K562 (cell line): ENCODE results near the gene UBE2Q1. TPM values are rescaled to one million over a fixed set of nuclear protein-coding genes. Genes with fewer than 3 reads are reported as not detected.

ENCODE experiments used
- ATAC-seq: fragments of 200-7000 bp; cut with Tn5 transposase; 3 replicates; pipeline ENCODE4 v1.9.1; 2020; ENCODE audit warnings: moderate library complexity
- BruUV-seq: library from RNA; stranded (reverse); fragments of 400-500 nt; replicated peaks from 2 replicates; lab custom pipeline; 2021; lab: Mats Ljungman, UMichigan
- CTCF ChIA-PET: fragments of 300-600 bp; formaldehyde crosslinking; extraction: SDS; loops from one replicate; lab custom pipeline; 2021; ENCODE audit warnings: low intra/inter-chr PET ratio; lab: Yijun Ruan, JAX
- POLR2A ChIA-PET: fragments of 300-600, 350-650 bp; sonication (Branson Sonifier 250); formaldehyde crosslinking; extraction: SDS; loops from one replicate; lab custom pipeline; 2021; ENCODE audit warnings: antibody characterized with exemption, inconsistent platforms; lab: Yijun Ruan, JAX
- DNase-seq, 4 experiments: peaks; one replicate each; pipeline versions ENCODE4 v3.0.0 to v3.0.0-alpha.2; 2011 to 2018; ENCODE audit warnings: low spot score in 3 of 4, mixed read lengths in 3 of 4; ENCODE audit errors: extremely low read depth in 1 of 4
- FAIRE-seq: peaks from 2 replicates; lab custom pipeline; 2011; peaks lifted over from hg19 to GRCh38; lab: Jason Lieb, UNC
- H2AFZ ChIP-seq: 2 replicates; pipeline ENCODE4 v1.6.0; 2011; ENCODE audit warnings: low read depth, low read length, control low read depth, inconsistent platforms
- H3K27ac ChIP-seq: fragments of 200-600 bp; 3 replicates; pipeline ENCODE4 v1.8.0; 2011; ENCODE audit warnings: low read depth, mild to moderate bottlenecking, control low read depth, inconsistent platforms, low read length, moderate library complexity, mixed read lengths; ENCODE audit errors: extremely low read depth
- H3K27me3 ChIP-seq, 2 experiments: fragments of 300-600 bp in 1 of 2; 2 replicates in 1 of 2; 3 replicates in 1 of 2; pipeline versions ENCODE4 v1.6.0 to v1.8.0; 2011; ENCODE audit warnings: inconsistent platforms in 2 of 2, low read length in 2 of 2, mild to moderate bottlenecking in 1 of 2, mixed read lengths in 1 of 2, moderate library complexity in 1 of 2; ENCODE audit not compliant: control insufficient read depth in 2 of 2, insufficient read depth in 2 of 2
- H3K36me3 ChIP-seq: fragments of 300-600 bp; 3 replicates; pipeline ENCODE4 v1.8.0; 2011; ENCODE audit warnings: mild to moderate bottlenecking, low read length, inconsistent platforms; ENCODE audit not compliant: control insufficient read depth, insufficient read depth
- H3K4me1 ChIP-seq, 2 experiments: fragments of 200-600 bp in 1 of 2; replicated peaks in 1 of 2; 2 replicates in 1 of 2; 3 replicates in 1 of 2; pipeline versions ENCODE4 v1.5.1 to v1.8.0; 2011; ENCODE audit warnings: inconsistent platforms in 2 of 2, low read length in 2 of 2, mild to moderate bottlenecking in 1 of 2, mixed read lengths in 1 of 2, moderate library complexity in 1 of 2; ENCODE audit not compliant: control insufficient read depth in 2 of 2, insufficient read depth in 2 of 2
- H3K4me2 ChIP-seq: 2 replicates; pipeline ENCODE4 v1.6.1; 2011; ENCODE audit warnings: low read length, control low read depth, inconsistent platforms, mixed read lengths; ENCODE audit not compliant: insufficient read depth
- H3K4me3 ChIP-seq: fragments of 200-600 bp; sonication (generic), shearing (Covaris generic); 2 replicates; pipeline ENCODE4 v1.5.1; 2016; ENCODE audit warnings: control low read depth, inconsistent platforms
- H3K79me2 ChIP-seq: fragments of 200-600 bp; 3 replicates; pipeline ENCODE4 v1.8.0; 2011; ENCODE audit warnings: low read length, inconsistent platforms; ENCODE audit not compliant: control insufficient read depth, insufficient read depth
- H3K9ac ChIP-seq, 2 experiments: 2 replicates each; pipeline versions ENCODE4 v1.6.0 to v1.6.1; 2011; ENCODE audit warnings: low read depth in 2 of 2, low read length in 2 of 2, control low read depth in 1 of 2, inconsistent platforms in 1 of 2, mild to moderate bottlenecking in 1 of 2, mixed read lengths in 1 of 2; ENCODE audit not compliant: insufficient read depth in 1 of 2
- H3K9me1 ChIP-seq: one replicate; pipeline ENCODE4 v1.6.0; 2011; ENCODE audit warnings: inconsistent platforms, mild to moderate bottlenecking, low read length, moderate library complexity; ENCODE audit not compliant: control insufficient read depth, insufficient read depth
- H3K9me3 ChIP-seq: replicated peaks from 2 replicates; pipeline ENCODE4 v1.5.1; 2011; ENCODE audit warnings: low read depth, low read length, inconsistent platforms; ENCODE audit not compliant: control insufficient read depth, insufficient read depth
- H4K20me1 ChIP-seq: replicated peaks from 2 replicates; pipeline ENCODE4 v1.6.1; 2011; ENCODE audit warnings: low read length, inconsistent platforms, mixed read lengths; ENCODE audit not compliant: control insufficient read depth, insufficient read depth
- ELF1 ChIP-seq: fragments of 200-800 bp; sonication (Bioruptor generic); IDR thresholded peaks from 2 replicates; pipeline ENCODE4 v1.6.1; 2016; ENCODE audit warnings: missing genetic modification characterization, missing compliant biosample characterization
- HLTF ChIP-seq: fragments of 450-650 bp; IDR thresholded peaks from 2 replicates; pipeline ENCODE4 v1.6.1; 2016
- JUND ChIP-seq, 2 experiments: IDR thresholded peaks; 2 replicates in 1 of 2; 3 replicates in 1 of 2; pipeline ENCODE4 v1.6.1; 2011; ENCODE audit warnings: borderline replicate concordance in 2 of 2, low read depth in 2 of 2, low read length in 2 of 2, improper control_type of control experiment in 1 of 2, missing biosample characterization in 1 of 2, missing genetic modification characterization in 1 of 2, missing genetic modification reagents in 1 of 2
- PHTF2 ChIP-seq: fragments of 250-450 bp; sonication (Bioruptor Pico); IDR thresholded peaks from 2 replicates; pipeline ENCODE4 v1.5.0; 2021; ENCODE audit warnings: mild to moderate bottlenecking
- RNF2 ChIP-seq: sonication (generic); IDR thresholded peaks from 2 replicates; pipeline ENCODE4 v1.6.1; 2016
- ZNF239 ChIP-seq: fragments of 250-450 bp; sonication (Bioruptor Pico); IDR thresholded peaks from 2 replicates; pipeline ENCODE4 v1.4.0; 2020; ENCODE audit warnings: mild to moderate bottlenecking
- ZNF551 ChIP-seq: fragments of 250-450 bp; sonication (Bioruptor Pico); IDR thresholded peaks from 2 replicates; pipeline ENCODE4 v1.5.0; 2021; ENCODE audit warnings: mild to moderate bottlenecking, moderate library complexity
- ZNF644 ChIP-seq: fragments of 200-800 bp; sonication (Bioruptor generic); IDR thresholded peaks from 2 replicates; pipeline ENCODE4 v1.6.1; 2016; ENCODE audit warnings: low read depth, missing genetic modification characterization, missing compliant biosample characterization
- ZNF780A ChIP-seq: fragments of 250-450 bp; sonication (Bioruptor Pico); IDR thresholded peaks from 2 replicates; pipeline ENCODE4 v1.5.0; 2021; ENCODE audit warnings: mild to moderate bottlenecking
- WGBS: fragments of 100-300 bp; shearing (Covaris generic); methylation state at CpG from one replicate; pipeline ENCODE4 v1.1.6; 2016; ENCODE audit warnings: low coverage, mixed read lengths; ENCODE audit not compliant: insufficient coverage; ENCODE audit errors: missing lambda C conversion rate; 5-methylcytosine and 5-hydroxymethylcytosine counted together
- in situ Hi-C: fragments of 300-500 bp; cut with MboI; formaldehyde crosslinking; loops from 4 replicates; pipeline ENCODE4 v1.15.0; 2018; ENCODE audit warnings: inconsistent platforms, mixed read lengths
- intact Hi-C: fragments of 100-400 bp; cut with micrococcal nuclease; formaldehyde crosslinking; loops from 2 replicates; pipeline ENCODE4 v1.14.2; 2022
- polyA plus RNA-seq, 8 experiments: library from polyadenylated mRNA; depleted of rRNA in 4 of 8; stranded (reverse) in 5 of 8; unstranded in 3 of 8; fragments of >200 nt; fragmentation: Nextera tagmentation in 2 of 8; fragmentation: Illumina TruSeq in 1 of 8; extraction: Ambion mirVana in 2 of 8; extraction: Trizol in 1 of 8; gene quantifications; 2 replicates each; pipeline versions ENCODE4 v1.2.1 to v1.2.3, GENCODE V29; 2011 to 2014; ENCODE audit warnings: inconsistent platforms in 1 of 8, missing spikeins in 1 of 8
- total RNA-seq, 7 experiments: library from RNA; depleted of rRNA in 6 of 7; stranded (reverse); fragments of >200 nt in 6 of 7; fragmentation: Illumina TruSeq in 2 of 7; extraction: Trizol in 2 of 7; gene quantifications; 2 replicates each; pipeline versions ENCODE4 v1.2.1 to v1.2.3, GENCODE V29; 2011 to 2021; ENCODE audit warnings: low replicate concordance in 1 of 7

UBE2Q1 gene
- total and polyA plus RNA-seq, 9 of the 15 experiments (the other 6 are each of a cell fraction or from before 2014, with no cell fraction given) = 8.0 to 58.8 (median 27.6) TPM

GRCh38 chr1:154502066-154502743 lies 56.3 kb downstream of the UBE2Q1 start, which contains the start of the genes SHE and TDRD10:
SHE (minus strand) TSS chr1:154502412; CDS start chr1:154502026, 386 bp downstream.
TDRD10 (plus strand) TSS chr1:154502219; CDS start chr1:154506904, 4,685 bp downstream.
- no peak for ATAC-seq
- Histone ChIP-seq H3K36me3 (no peaks in the 10 kb centered on the region), H3K27ac (no peak within 1 kb of the TSS), H3K9me1 (no peaks in the 10 kb centered on the region), H3K4me3 (no peak within 1 kb of the TSS), H3K4me2 (no peak within 1 kb of the TSS), H3K27me3 (peaks cover 23 to 30% of the 10 kb centered on the region in 2 experiments), H3K9ac (no peak within 1 kb of the TSS), H3K4me1 (peaks cover 4 to 7% of the 10 kb centered on the region in 2 experiments; a peak in 3 of 5 replicates)
- ChIA-PET POLR2A (no interaction called here), CTCF (no interaction called here)
- intact Hi-C loops (no loop called here), in situ Hi-C loops (no loop called here)
- no TSS peak for BruUV-seq
- WGBS = 69% methylated on average over 8 of the region's 90 CpGs
- no peak for DNase-seq
- FAIRE-seq = no peak
- TF ChIP-seq ZNF644 (no peak), JUND (IDR thresholded peaks at IDR 0.05; ENCODE audit: borderline replicate concordance, low read depth, low read length) (no peak), JUND (tag; IDR thresholded peaks at IDR 0.05; ENCODE audit: borderline replicate concordance, low read depth, low read length) (no peak), HLTF (no peak), RNF2 (no peak), PHTF2 (CRISPR knock-in tag) (no peak), ZNF551 (CRISPR knock-in tag) (no peak), ZNF239 (CRISPR knock-in tag) (no peak), ELF1 (tag) (no peak), ZNF780A (no peak)
- TF ChIP-seq, all 486 proteins: peak for 0
- H3K9me3 ChIP-seq = peaks cover 1% of the 10 kb centered on the region; the same call in 1 of the 2 replicates
- no peaks in the 10 kb centered on the region for H3K79me2 ChIP-seq
- H2AFZ ChIP-seq = no peak within 1 kb of the TSS
- no peaks in the 10 kb centered on the region for H4K20me1 ChIP-seq
